NCI-H526 treated with DMSO at 0.1 percent for 48 hours (cell line): ENCODE measurements around the gene MIEN1.
"Not testable (repeated sequence)": the region's sequence is repeated elsewhere in the genome, so short reads cannot be mapped to it uniquely, and the experiment has no call there.

Source experiments
- DNase-seq: peaks from one replicate; lab custom pipeline; 2025; lab: John Stamatoyannopoulos, UW

Gene MIEN1

DNA sequence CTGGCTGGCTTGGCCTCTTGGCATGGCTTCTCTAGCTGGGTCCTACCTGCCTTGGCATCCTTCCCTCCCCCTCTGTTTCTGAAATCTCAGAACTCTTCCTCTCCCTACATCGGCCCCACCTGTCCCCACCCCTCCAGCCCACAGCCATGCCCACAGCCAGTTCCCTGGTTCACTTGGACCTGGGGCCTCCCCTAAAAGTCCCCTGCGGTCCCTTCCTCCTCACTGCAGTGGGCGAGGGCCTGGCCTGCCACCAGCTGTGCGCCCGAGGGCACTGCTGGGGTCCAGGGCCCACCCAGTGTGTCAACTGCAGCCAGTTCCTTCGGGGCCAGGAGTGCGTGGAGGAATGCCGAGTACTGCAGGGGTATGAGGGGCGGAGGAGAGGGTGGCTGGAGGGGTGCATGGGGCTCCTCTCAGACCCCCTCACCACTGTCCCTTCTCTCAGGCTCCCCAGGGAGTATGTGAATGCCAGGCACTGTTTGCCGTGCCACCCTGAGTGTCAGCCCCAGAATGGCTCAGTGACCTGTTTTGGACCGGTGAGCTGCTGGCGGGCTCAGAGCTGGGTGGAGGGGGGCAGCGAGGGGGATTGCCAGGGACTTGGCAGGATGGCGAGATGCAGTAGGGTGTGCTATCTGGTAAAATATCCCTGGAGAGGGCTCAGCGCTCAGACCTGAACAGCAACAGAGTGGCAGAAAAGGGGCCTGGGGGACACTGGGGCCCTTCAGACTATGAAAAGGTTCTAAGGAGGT is 14.1 kb downstream of the MIEN1 start:
- DNase-seq, result no peak

GRCh38 chr17:39715375-39716072 is 14.8 kb downstream of the MIEN1 start:
- DNase-seq, result no peak

DNA sequence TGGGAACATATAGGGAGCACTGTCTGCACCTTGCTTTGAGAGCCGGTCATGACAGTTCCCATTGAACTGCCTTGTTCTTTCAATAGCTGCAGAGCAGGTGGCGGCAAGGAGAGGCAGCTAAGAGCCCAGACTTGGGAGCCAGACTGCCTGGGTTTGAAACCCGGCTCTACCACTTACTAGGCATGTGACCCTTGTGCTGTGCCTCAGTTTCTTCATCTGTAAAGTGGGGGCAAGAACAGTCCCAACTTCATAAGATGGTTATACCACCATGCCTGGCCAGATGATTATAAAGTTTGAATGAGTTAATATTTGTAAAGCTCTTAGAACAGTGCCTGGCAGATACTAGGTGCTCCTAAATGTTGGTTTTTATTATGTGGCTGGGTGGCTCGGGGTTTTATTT is 16.1 kb downstream of the MIEN1 start:
- no peak for DNase-seq

DNA sequence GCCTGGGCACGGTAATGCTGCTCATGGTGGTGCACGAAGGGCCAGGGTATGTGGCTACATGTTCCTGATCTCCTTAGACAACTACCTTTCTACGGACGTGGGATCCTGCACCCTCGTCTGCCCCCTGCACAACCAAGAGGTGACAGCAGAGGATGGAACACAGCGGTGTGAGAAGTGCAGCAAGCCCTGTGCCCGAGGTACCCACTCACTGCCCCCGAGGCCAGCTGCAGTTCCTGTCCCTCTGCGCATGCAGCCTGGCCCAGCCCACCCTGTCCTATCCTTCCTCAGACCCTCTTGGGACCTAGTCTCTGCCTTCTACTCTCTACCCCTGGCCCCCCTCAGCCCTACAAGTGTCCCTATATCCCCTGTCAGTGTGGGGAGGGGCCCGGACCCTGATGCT is 18.5 kb downstream of the MIEN1 start:
- DNase-seq, result no peak

DNA sequence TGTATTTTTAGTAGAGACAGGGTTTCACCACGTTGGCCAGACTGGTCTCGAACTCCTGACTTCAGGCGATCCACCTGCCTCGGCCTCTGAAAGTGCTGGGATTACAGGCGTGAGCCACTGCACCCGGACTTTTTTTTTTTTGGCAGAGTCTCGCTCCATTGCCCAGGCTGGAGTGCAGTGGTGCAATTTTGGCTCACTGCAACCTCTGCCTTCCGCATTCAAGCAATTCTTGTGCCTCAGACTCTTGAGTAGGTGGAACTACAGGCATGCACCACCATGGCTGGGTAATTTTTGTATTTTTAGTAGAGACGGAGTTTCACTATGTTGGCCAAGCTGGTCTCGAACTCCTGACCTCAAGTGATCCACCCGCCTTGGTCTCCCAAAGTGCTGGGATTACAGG is 19.3 kb downstream of the MIEN1 start:
- DNase-seq, result not testable (repeated sequence)

DNA sequence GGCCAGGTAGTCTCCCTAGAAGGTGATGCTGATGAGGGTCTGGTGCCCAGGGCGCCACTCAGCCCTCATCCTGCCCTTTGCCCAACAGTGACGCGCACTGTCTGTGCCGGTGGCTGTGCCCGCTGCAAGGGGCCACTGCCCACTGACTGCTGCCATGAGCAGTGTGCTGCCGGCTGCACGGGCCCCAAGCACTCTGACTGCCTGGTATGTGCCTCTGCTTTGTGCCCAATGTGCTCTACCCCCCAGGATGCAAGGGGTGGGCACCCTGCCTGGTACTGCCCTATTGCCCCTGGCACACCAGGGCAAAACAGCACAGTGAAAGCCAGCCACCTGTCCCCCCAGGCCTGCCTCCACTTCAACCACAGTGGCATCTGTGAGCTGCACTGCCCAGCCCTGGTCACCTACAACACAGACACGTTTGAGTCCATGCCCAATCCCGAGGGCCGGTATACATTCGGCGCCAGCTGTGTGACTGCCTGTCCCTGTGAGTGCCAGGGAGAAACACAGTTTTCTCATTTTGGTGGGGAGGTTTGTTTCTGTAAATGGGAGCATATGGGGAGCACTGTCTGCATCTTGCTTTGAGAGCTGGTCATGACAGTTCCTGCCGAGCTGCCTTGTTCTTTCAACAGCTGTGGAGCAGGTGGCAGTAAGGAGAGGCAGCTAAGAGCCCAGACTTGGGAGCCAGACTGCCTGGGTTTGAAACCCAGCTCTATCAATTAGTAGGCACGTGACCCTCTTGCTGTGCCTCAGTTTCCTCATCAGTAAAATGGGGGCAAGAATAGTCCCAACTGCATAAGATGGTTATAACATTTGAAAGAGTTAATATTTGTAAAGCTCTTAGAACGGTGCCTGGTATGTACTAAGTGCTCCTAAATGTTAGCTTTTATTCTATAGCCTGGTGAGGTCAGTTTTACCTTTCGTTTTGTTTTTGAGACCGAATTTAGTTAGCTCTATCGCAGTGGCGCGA is 20.1 kb downstream of the MIEN1 start:
- DNase-seq, result no peak

GRCh38 chr17:39709319-39709997 is 20.9 kb downstream of the MIEN1 start:
- no peak for DNase-seq

- DNase-seq, result no peak
Measured at GRCh38 chr17:39706921-39707337, 23.4 kb downstream of the MIEN1 start.

GRCh38 chr17:39706383-39706782 is 23.9 kb downstream of the MIEN1 start:
- DNase-seq, result no peak

DNA sequence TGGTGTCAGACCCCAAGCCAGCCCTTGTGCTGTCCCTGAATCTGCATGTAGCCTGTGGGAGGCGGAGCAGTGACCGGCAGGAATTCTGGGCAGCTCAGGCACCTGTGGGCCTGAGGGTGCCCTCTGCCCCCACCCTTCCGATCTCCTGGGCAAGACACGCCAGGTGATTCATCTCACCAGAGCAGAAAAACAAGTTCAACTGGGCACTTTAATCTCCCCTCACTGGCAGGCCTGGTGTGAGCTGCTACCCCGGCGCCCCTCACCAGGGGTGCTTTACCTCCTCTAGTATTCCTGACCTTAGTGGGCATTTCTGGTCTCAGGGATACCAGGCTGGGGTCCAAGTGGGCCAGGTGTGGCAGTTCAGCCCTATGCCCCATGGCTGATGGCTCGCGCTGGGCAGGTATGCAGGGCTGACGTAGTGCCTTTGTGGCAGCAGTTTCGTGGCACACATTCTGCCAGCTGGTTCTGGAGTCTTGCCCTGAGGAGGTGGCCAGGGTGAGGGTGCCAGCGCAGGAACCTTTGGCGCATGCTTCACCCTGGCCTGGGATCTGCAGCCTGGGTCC is 24.5 kb downstream of the MIEN1 start:
- no peak for DNase-seq

DNA sequence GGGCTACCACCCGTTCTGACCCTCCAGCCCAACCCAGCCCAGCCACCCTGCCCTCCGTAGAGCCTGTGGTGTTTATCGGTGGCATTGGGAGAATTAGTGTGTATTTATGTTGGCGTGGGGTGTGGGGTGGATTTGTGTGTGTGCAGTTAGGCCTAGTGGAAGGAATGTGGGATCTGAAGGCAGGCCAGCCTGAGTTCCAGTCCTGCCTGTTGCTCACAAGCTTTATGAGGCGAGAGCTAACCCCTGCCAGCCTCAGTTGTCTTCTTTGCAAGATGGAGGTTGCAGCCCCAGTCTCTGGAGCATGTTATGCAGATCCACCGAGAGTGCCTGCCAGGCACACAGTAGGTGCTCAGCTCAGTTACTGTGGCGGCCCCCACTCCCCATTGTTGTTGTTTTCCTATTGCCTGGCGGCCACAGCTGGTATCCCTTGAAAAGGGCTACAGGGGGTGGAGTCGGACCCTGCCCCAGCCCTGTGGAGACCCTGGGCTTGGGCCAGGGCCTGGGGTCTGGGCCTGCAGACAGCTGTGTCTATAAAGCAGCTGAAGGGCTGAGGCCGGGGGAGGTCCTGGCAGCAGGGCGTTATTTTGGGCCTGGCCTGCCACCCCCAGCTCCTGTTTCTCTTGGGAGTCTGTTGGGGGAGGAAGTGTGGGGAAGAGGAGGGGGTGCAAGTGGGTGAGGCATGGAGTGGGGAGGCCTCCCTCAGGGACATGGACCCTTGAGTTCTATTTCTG is 25.3 kb downstream of the MIEN1 start:
- no peak for DNase-seq

GRCh38 chr17:39703913-39704312 is 26.4 kb downstream of the MIEN1 start:
- DNase-seq, result no peak

GRCh38 chr17:39702901-39703893 is 27.1 kb downstream of the MIEN1 start:
- no peak for DNase-seq

DNA sequence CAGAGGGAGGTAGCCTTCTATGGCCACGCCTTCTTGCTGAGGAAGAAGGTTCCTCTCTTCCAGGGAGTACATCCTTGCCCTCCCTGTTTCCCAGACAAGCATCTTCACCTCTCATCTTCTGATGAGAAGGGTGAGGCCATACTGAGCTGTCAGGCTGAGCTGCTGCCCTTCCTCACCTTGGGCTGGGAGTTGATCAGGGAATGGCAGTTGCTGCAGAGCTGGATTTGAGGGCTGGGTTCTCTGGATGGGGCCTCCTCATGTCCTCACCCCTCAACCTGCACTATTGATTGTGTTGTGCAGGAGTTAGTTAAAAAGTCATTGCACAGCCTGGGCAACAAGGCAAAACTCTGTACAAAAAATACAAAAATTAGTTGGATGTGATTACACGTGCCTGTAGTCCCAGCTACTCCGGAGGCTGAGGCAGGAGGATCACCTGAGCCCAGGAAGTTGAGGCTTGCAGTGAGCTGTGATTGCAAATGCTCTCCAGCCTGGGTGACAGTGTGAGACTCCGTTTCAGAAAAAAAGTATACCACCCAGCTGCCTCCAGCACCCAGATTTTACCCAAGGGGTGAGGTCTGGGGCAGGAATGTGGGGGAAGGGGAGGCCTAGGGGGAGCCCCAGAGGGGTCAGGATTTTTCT is 28.4 kb downstream of the MIEN1 start:
- no peak for DNase-seq

GRCh38 chr17:39701012-39701783 is 29.1 kb downstream of the MIEN1 start:
- DNase-seq, result no peak

DNA sequence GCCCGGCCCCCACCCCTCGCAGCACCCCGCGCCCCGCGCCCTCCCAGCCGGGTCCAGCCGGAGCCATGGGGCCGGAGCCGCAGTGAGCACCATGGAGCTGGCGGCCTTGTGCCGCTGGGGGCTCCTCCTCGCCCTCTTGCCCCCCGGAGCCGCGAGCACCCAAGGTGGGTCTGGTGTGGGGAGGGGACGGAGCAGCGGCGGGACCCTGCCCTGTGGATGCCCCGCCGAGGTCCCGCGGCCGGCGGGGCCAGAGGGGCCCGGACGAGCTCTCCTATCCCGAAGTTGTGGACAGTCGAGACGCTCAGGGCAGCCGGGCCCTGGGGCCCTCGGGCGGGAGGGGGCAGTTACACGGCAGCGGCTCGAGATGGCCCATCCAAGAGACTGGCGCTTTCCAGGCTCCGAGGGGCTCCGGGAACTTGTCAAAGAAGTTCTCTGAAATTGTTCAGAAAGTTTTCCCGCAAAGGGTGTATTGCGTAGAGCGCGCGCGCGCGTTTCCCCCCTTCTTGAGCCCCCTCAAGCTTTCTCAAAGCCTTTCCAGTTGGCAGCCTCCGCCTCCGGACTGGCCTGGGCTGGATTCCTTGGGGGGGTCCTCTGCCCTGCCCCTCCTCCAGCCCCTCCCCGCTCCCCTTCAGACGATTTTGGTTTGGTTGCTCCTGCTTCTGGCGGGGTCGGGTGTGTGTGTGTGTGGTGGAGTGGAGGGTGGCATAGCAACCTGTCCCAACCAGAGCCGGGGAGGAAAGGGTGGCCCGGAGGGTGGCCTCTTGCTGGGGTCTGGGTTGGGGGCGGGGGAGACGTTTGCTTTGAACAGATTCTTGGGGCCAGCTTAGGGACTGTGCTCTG is 30.0 kb downstream of the MIEN1 start:
- no peak for DNase-seq

DNA sequence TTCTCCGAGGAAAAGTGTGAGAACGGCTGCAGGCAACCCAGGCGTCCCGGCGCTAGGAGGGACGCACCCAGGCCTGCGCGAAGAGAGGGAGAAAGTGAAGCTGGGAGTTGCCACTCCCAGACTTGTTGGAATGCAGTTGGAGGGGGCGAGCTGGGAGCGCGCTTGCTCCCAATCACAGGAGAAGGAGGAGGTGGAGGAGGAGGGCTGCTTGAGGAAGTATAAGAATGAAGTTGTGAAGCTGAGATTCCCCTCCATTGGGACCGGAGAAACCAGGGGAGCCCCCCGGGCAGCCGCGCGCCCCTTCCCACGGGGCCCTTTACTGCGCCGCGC is 30.5 kb downstream of the MIEN1 start, which contains the start of gene ERBB2:
TSS of gene ERBB2 (plus strand) at position 247 of the 330 bp plus-strand sequence. CDS start 175 bp downstream, outside the sequence.
- DNase-seq, result no peak
